RWPE2 (cell line): ENCODE results near the gene B3GNT4.
A peak's percentile ranks its signal among the peaks of the same experiment; 100 is the strongest.
"Not testable (repeated sequence)": the region's sequence is repeated elsewhere in the genome, so short reads cannot be mapped to it uniquely, and the experiment has no call there.

Source experiments
- ATAC-seq: fragments of 200-7000 bp; cut with Tn5 transposase; 3 replicates; pipeline ENCODE4 v1.9.1; 2021; ENCODE audit warnings: low read depth
- DNase-seq: peaks from one replicate; pipeline ENCODE4 v3.0.0-alpha.2; 2020; ENCODE audit warnings: low spot score
- H3K27ac ChIP-seq: fragments of 450-650 bp; 2 replicates; pipeline ENCODE4 v1.5.1; 2017; ENCODE audit warnings: mild to moderate bottlenecking; ENCODE audit not compliant: poor library complexity, severe bottlenecking
- H3K27me3 ChIP-seq: fragments of 250-450 bp; sonication (Bioruptor Pico); 2 replicates; pipeline ENCODE4 v1.5.1; 2021; ENCODE audit warnings: mild to moderate bottlenecking, moderate library complexity; ENCODE audit not compliant: insufficient read depth, poor library complexity, severe bottlenecking
- H3K36me3 ChIP-seq: fragments of 250-450 bp; sonication (Bioruptor Pico); 2 replicates; pipeline ENCODE4 v1.5.1; 2020; ENCODE audit warnings: low read depth, mild to moderate bottlenecking, moderate library complexity
- H3K4me1 ChIP-seq: fragments of 250-450 bp; sonication (Bioruptor Pico); 2 replicates; pipeline ENCODE4 v1.5.1; 2021; ENCODE audit warnings: mild to moderate bottlenecking, moderate library complexity; ENCODE audit not compliant: insufficient read depth, poor library complexity, severe bottlenecking
- H3K4me3 ChIP-seq: fragments of 250-450 bp; sonication (Bioruptor Pico); 2 replicates; pipeline ENCODE4 v1.5.1; 2021; ENCODE audit warnings: mild to moderate bottlenecking, moderate library complexity; ENCODE audit not compliant: severe bottlenecking
- H3K9me3 ChIP-seq: fragments of 250-450 bp; sonication (Bioruptor Pico); 2 replicates; pipeline ENCODE4 v1.5.1; 2021; ENCODE audit warnings: mild to moderate bottlenecking, moderate library complexity; ENCODE audit not compliant: severe bottlenecking
- TF ChIP-seq, protein P1 (sequence below): fragments of 450-650 bp; IDR thresholded peaks from one replicate; pipeline ENCODE4 v1.5.1; 2017; ENCODE audit warnings: mild to moderate bottlenecking, moderate library complexity; ENCODE audit not compliant: poor library complexity, severe bottlenecking

B3GNT4 gene

GRCh38 chr12:122202017-122202416, 1.5 kb upstream of the B3GNT4 start:
- TF ChIP-seq, protein P1, sequence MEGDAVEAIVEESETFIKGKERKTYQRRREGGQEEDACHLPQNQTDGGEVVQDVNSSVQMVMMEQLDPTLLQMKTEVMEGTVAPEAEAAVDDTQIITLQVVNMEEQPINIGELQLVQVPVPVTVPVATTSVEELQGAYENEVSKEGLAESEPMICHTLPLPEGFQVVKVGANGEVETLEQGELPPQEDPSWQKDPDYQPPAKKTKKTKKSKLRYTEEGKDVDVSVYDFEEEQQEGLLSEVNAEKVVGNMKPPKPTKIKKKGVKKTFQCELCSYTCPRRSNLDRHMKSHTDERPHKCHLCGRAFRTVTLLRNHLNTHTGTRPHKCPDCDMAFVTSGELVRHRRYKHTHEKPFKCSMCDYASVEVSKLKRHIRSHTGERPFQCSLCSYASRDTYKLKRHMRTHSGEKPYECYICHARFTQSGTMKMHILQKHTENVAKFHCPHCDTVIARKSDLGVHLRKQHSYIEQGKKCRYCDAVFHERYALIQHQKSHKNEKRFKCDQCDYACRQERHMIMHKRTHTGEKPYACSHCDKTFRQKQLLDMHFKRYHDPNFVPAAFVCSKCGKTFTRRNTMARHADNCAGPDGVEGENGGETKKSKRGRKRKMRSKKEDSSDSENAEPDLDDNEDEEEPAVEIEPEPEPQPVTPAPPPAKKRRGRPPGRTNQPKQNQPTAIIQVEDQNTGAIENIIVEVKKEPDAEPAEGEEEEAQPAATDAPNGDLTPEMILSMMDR, result no peak
- ATAC-seq, result no peak
- H3K36me3 ChIP-seq, result 0 out of 2 replicates have a peak, but pooled peaks cover 2% of the 10 kb centered on the region
- H3K4me1 ChIP-seq, result peaks cover 8% of the 10 kb centered on the region
- no peaks in the 10 kb centered on the region for H3K9me3 ChIP-seq
- no peaks in the 10 kb centered on the region for H3K27me3 ChIP-seq
- no peak overlapping the region for H3K27ac ChIP-seq
- no peak for DNase-seq
- H3K4me3 ChIP-seq, result no peak overlapping the region

DNA sequence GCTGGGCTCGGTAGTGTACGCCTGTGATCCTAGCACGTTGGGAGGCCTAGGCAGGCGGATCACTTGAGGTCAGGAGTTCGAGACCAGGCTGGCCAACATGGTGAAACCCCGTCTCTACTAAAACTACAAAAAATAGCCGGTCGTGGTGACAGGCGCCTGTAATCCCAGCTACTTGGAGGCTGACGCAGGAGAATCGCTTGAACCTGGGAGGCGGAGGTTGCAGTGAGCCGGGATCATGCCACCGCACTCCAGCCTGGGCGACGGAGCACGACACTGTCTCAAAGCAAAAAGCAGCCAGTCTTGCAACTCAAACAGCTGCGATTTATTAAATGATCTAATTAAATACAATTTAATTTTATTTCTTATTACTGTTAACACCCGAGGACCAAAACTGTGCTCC, 698 bp upstream of the B3GNT4 start:
- not testable (repeated sequence) for DNase-seq, H3K9me3 ChIP-seq, H3K27me3 ChIP-seq, ATAC-seq, H3K4me1 ChIP-seq
- Histone ChIP-seq H3K36me3 (peaks cover 10% of the 10 kb centered on the region; the same call in 1 of the 2 replicates), H3K4me3 (peak overlapping the region; percentile 60), H3K27ac (peak overlapping the region; percentile 12)

- peak overlapping the region; percentile 60 for H3K4me3 ChIP-seq
- no peaks in the 10 kb centered on the region for H3K27me3 ChIP-seq
- peaks cover 25% of the 10 kb centered on the region for H3K36me3 ChIP-seq
- no peak; the same call in 2 of the 3 replicates for ATAC-seq
- H3K27ac ChIP-seq, result no peak overlapping the region
- TF ChIP-seq, protein P1, result no peak
- no peak for DNase-seq
- no peaks in the 10 kb centered on the region for H3K9me3 ChIP-seq
- no peaks in the 10 kb centered on the region for H3K4me1 ChIP-seq
Measured at GRCh38 chr12:122204167-122205052, 901 bp downstream of the B3GNT4 start.

DNA sequence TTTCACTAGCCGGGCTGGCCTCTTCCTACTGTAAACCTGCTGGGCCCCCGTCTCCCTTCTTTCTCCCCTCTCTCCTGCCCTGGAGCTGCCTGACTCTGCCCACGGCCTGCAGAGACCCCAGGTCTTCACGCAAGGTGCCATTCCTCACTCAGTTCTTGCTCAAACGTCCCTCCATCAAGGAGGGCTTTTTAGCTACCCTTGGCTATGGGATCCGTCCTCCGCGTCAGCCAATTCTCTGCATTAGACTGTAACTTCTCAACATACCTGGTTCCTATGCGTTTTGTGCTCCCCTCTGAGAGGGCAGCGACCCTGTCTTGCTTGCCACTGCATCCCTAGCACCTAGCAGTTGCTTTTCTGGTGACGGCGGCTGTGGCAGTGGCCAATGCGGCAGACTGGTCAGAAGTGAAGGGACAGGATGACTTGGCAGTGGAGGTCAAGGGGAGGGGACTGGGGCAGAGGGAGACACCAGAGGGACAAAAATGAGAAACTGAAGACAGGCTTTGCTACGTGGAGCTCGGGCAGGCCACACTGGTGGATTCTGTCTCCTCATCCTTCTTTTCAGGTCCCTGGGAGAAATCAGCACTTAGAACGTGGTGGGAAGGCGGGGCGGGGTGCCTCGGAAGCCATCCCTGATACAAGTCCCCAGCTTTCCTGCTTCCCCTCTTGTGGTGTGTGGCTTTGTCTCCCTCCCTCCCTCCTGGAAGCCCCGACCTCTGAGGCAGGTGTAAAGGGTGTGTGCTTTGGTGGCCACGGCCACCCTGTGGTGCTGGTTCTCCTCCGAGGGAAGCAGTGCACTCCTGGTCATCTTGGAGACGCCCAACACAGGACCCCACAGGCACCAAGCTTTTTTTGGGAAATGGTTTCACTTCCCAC, 1.8 kb downstream of the B3GNT4 start:
- Histone ChIP-seq H3K27me3 (no peaks in the 10 kb centered on the region), H3K27ac (no peak overlapping the region), H3K9me3 (no peaks in the 10 kb centered on the region), H3K4me1 (no peaks in the 10 kb centered on the region), H3K36me3 (peaks cover 31% of the 10 kb centered on the region), H3K4me3 (no peak overlapping the region)
- no peak for DNase-seq
- TF ChIP-seq, protein P1, result no peak
- no peak for ATAC-seq

DNA sequence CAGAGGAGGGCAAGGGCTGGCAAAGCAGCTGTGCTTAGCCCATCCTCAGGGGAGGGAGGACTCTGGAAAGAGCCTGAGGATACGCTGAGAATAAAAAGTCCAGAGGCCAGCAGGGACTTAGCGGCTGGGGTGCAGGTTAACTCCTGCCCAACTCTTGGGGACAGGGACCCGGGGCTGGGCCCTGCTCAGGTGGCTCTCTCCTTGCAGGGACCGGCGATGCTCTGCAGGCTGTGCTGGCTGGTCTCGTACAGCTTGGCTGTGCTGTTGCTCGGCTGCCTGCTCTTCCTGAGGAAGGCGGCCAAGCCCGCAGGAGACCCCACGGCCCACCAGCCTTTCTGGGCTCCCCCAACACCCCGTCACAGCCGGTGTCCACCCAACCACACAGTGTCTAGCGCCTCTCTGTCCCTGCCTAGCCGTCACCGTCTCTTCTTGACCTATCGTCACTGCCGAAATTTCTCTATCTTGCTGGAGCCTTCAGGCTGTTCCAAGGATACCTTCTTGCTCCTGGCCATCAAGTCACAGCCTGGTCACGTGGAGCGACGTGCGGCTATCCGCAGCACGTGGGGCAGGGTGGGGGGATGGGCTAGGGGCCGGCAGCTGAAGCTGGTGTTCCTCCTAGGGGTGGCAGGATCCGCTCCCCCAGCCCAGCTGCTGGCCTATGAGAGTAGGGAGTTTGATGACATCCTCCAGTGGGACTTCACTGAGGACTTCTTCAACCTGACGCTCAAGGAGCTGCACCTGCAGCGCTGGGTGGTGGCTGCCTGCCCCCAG, 2.8 kb downstream of the B3GNT4 start:
- Histone ChIP-seq H3K27ac (no peak overlapping the region), H3K27me3 (no peaks in the 10 kb centered on the region), H3K4me1 (no peaks in the 10 kb centered on the region), H3K36me3 (peaks cover 37% of the 10 kb centered on the region), H3K9me3 (no peaks in the 10 kb centered on the region), H3K4me3 (no peak overlapping the region)
- TF ChIP-seq, protein P1, result no peak
- no peak for DNase-seq
- no peak for ATAC-seq
